Measurements from ENCODE around the gene NPNT. TPM values are rescaled to one million over a fixed set of nuclear protein-coding genes. Genes with fewer than 3 reads are reported as not detected.

The NPNT gene
- total RNA-seq, 2 donors from 2014 or later, result 5.5 to 10.5 TPM

DNA sequence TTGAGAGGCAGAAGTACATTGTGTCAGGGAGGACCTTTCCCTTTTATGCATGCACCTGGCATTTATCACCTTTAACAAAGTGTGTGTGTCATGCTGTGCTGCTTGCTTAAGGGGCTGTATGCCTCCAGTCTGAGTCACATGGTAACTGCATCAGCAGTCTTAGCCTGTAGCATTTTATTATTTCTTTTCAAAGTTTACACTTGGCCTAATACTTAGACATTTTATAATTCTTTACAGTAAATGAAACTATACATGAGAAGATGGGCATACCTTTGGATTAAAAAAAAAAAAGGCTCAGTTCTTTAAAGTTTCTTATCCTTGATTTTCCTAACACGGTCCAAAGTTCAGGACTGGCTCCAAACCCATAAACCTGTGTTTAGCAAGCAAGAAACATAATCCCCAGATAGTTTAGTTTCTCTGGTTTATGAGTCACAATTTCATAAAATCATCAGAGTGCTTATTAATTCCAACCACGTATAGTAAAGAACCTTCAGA lies 14.6 kb downstream of the NPNT start:
- H3K27me3 ChIP-seq, result no peaks in the 10 kb centered on the region
- H3K4me1 ChIP-seq, result no peaks in the 10 kb centered on the region
- TF ChIP-seq, protein P1, sequence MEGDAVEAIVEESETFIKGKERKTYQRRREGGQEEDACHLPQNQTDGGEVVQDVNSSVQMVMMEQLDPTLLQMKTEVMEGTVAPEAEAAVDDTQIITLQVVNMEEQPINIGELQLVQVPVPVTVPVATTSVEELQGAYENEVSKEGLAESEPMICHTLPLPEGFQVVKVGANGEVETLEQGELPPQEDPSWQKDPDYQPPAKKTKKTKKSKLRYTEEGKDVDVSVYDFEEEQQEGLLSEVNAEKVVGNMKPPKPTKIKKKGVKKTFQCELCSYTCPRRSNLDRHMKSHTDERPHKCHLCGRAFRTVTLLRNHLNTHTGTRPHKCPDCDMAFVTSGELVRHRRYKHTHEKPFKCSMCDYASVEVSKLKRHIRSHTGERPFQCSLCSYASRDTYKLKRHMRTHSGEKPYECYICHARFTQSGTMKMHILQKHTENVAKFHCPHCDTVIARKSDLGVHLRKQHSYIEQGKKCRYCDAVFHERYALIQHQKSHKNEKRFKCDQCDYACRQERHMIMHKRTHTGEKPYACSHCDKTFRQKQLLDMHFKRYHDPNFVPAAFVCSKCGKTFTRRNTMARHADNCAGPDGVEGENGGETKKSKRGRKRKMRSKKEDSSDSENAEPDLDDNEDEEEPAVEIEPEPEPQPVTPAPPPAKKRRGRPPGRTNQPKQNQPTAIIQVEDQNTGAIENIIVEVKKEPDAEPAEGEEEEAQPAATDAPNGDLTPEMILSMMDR (IDR thresholded peaks at IDR 0.05), result no peak
- H3K27ac ChIP-seq, result no peak overlapping the region
- H3K36me3 ChIP-seq, result no peaks in the 10 kb centered on the region
- no peak overlapping the region for H3K4me3 ChIP-seq
- H3K9me3 ChIP-seq, result no peaks in the 10 kb centered on the region
- DNase-seq (ENCODE audit: low spot score), result no peak

DNA sequence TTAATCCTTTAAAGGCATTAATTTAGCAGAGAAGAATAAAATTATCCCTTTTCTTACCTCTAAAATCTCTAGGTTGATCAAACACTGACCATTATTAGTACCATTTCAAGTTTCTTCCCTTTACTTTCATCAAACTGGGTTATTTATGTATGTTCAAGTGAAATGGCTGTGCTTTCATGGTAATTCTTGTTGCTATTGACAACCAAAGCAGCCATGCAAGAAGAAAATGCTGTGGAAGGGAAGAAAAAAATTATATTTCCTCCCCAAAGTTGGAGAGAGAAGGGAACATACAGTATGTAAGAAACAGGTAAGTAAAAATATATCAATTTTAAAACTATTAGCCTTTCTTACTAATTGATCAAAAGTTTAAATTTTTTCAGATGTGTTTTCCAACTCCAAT lies 16.2 kb downstream of the NPNT start:
- H3K9me3 ChIP-seq, result no peaks in the 10 kb centered on the region
- no peak overlapping the region for H3K27ac ChIP-seq
- H3K27me3 ChIP-seq, result no peaks in the 10 kb centered on the region
- TF ChIP-seq, protein P1 (IDR thresholded peaks at IDR 0.05), result no peak
- no peaks in the 10 kb centered on the region for H3K4me1 ChIP-seq
- no peak overlapping the region for H3K4me3 ChIP-seq
- no peaks in the 10 kb centered on the region for H3K36me3 ChIP-seq
- no peak for DNase-seq (ENCODE audit: low spot score)

DNA sequence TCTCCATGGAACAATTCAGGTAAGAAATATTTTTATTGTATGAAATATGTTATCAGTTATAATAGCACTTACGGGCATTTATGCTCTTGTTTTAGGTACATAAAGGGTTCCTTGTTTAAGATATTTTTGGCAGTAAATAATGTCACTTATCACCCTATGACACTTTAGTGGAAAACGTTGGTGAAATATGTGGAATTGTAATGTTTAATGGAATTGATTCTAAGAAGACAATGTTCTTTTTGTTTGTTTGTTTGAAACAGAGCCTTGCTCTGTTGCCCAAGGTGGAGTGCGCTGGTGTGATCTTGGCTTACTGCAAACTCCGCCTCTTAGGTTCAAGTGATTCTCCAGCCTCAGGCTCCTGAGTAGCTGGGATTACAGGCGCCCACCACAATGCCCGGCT lies 17.4 kb downstream of the NPNT start:
- no peaks in the 10 kb centered on the region for H3K36me3 ChIP-seq
- H3K9me3 ChIP-seq, result no peaks in the 10 kb centered on the region
- TF ChIP-seq, protein P1 (IDR thresholded peaks at IDR 0.05), result no peak
- H3K4me3 ChIP-seq, result no peak overlapping the region
- no peak overlapping the region for H3K27ac ChIP-seq
- H3K4me1 ChIP-seq, result no peaks in the 10 kb centered on the region
- H3K27me3 ChIP-seq, result no peaks in the 10 kb centered on the region
- no peak for DNase-seq (ENCODE audit: low spot score)

DNA sequence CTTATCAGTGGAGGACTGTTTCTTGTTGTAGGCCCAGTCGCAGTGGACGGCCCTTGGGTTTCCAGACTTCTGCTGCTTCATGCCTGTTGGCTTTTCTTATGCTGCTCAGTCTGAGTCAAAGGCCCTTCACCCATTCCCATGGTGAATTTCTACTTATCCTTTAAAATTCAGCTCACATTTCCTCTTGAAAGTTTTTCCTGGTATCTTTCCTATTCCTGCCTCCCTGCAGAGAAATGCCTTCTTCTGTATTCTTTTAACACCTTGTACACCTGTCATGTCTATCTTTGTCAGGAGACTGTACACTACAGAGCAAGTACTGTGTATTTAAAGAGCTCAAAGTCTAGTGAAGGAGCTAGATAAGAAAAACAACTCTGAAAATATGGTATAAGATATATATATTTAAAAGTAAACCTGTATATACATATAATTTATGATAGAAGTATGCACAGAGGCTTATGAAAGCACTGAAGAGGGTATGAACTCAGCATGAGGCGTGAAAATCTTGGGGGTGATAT lies 22.0 kb downstream of the NPNT start:
- H3K27me3 ChIP-seq, result no peaks in the 10 kb centered on the region
- TF ChIP-seq, protein P1 (IDR thresholded peaks at IDR 0.05), result no peak
- no peaks in the 10 kb centered on the region for H3K9me3 ChIP-seq
- H3K4me3 ChIP-seq, result no peak overlapping the region
- DNase-seq (ENCODE audit: low spot score), result no peak
- H3K36me3 ChIP-seq, result no peaks in the 10 kb centered on the region
- H3K27ac ChIP-seq, result no peak overlapping the region
- H3K4me1 ChIP-seq, result no peaks in the 10 kb centered on the region

GRCh38 chr4:105921301-105921700 lies 26.0 kb downstream of the NPNT start:
- Histone ChIP-seq H3K27me3 (no peaks in the 10 kb centered on the region), H3K4me1 (no peaks in the 10 kb centered on the region), H3K4me3 (no peak overlapping the region), H3K9me3 (no peaks in the 10 kb centered on the region), H3K27ac (no peak overlapping the region), H3K36me3 (no peaks in the 10 kb centered on the region)
- no peak for DNase-seq (ENCODE audit: low spot score)
- TF ChIP-seq, protein P1 (IDR thresholded peaks at IDR 0.05), result no peak
